Lower lobe of right lung (tissue), 2 donors: ENCODE data around the gene MYO10. TPM values are rescaled to one million over a fixed set of nuclear protein-coding genes. Genes with fewer than 3 reads are reported as not detected.

ENCODE experiments used
- ATAC-seq, 2 donors: fragments of 200-7000 bp; cut with Tn5 transposase; one replicate each; pipeline ENCODE4 v1.9.1; 2020 to 2022; ENCODE audit warnings: mild to moderate bottlenecking in 2 of 2, moderate library complexity in 2 of 2
- DNase-seq: peaks from one replicate; pipeline ENCODE4 v3.0.0-alpha.2; 2020
- H3K27ac ChIP-seq: fragments of 200-600 bp; one replicate; pipeline ENCODE4 v1.8.0; 2022
- H3K27me3 ChIP-seq: fragments of 200-600 bp; one replicate; pipeline ENCODE4 v1.8.0; 2022; ENCODE audit warnings: low read depth
- H3K36me3 ChIP-seq: fragments of 200-600 bp; one replicate; pipeline ENCODE4 v1.8.0; 2022; ENCODE audit warnings: mild to moderate bottlenecking
- H3K4me1 ChIP-seq: fragments of 200-600 bp; one replicate; pipeline ENCODE4 v1.8.0; 2022
- H3K4me3 ChIP-seq: fragments of 200-600 bp; one replicate; pipeline ENCODE4 v1.8.0; 2022; ENCODE audit warnings: mild to moderate bottlenecking
- H3K9me3 ChIP-seq: fragments of 200-600 bp; one replicate; pipeline ENCODE4 v1.8.0; 2022
- intact Hi-C: fragments of 100-400 bp; cut with DNase I; formaldehyde crosslinking; loops from one replicate; pipeline ENCODE4 v1.11.0; 2022
- total RNA-seq: library from RNA; stranded (reverse); fragmentation: NEBNext Ultra II Directional; extraction: Animal tissue kit (Norgen Biotek cat#: 25700); gene quantifications from one replicate; pipeline ENCODE4 v1.2.1, GENCODE V29; 2021
- TF ChIP-seq, protein P1 (sequence below): fragments of 200-600 bp; IDR thresholded peaks from one replicate; pipeline ENCODE4 v1.8.0; 2022; ENCODE audit warnings: antibody characterized with exemption, mild to moderate bottlenecking
- donor health status: DM: no; HTN: yes; CAD: no; lungs with severe emphysema.

MYO10 gene
- total RNA-seq, 1 donor from 2014 or later, result 51.5 TPM

- intact Hi-C loops, result no loop called here
- Histone ChIP-seq H3K27ac (peak overlapping the region; percentile 46), H3K4me1 (peaks cover 46% of the 10 kb centered on the region), H3K27me3 (no peaks in the 10 kb centered on the region), H3K9me3 (no peaks in the 10 kb centered on the region), H3K4me3 (no peak overlapping the region), H3K36me3 (no peaks in the 10 kb centered on the region)
- TF ChIP-seq, protein P1, sequence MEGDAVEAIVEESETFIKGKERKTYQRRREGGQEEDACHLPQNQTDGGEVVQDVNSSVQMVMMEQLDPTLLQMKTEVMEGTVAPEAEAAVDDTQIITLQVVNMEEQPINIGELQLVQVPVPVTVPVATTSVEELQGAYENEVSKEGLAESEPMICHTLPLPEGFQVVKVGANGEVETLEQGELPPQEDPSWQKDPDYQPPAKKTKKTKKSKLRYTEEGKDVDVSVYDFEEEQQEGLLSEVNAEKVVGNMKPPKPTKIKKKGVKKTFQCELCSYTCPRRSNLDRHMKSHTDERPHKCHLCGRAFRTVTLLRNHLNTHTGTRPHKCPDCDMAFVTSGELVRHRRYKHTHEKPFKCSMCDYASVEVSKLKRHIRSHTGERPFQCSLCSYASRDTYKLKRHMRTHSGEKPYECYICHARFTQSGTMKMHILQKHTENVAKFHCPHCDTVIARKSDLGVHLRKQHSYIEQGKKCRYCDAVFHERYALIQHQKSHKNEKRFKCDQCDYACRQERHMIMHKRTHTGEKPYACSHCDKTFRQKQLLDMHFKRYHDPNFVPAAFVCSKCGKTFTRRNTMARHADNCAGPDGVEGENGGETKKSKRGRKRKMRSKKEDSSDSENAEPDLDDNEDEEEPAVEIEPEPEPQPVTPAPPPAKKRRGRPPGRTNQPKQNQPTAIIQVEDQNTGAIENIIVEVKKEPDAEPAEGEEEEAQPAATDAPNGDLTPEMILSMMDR, result no peak
- ATAC-seq, result peak; percentile 58 to 66
- peak; percentile 55 for DNase-seq
These were observed 126.5 kb downstream of the MYO10 start for GRCh38 chr5:16809395-16810207.

DNA sequence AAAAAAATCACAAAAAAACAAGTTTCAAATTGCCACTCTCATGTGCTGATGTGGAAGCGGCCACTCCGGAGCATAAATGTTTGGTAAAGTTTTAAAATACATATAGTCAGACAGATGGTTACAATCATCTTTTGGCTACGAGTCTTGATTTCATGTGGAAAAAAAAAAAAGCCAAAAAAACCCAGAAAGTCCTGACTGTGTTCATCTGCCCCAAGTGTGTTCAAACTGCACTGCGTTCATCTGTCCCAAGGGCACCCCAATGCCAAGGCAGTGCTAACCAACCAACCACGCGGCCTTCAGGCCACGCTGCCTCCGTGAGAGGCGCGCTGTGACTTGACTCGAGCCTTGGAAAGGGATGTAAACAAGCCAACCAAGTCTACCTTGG lies 127.1 kb downstream of the MYO10 start:
- TF ChIP-seq, protein P1, result no peak
- H3K27ac ChIP-seq, result peak overlapping the region; percentile 46
- no peaks in the 10 kb centered on the region for H3K27me3 ChIP-seq
- no peaks in the 10 kb centered on the region for H3K36me3 ChIP-seq
- intact Hi-C loops, result no loop called here
- no peak for DNase-seq
- ATAC-seq, result no peak
- H3K4me1 ChIP-seq, result peaks cover 46% of the 10 kb centered on the region
- no peak overlapping the region for H3K4me3 ChIP-seq
- no peaks in the 10 kb centered on the region for H3K9me3 ChIP-seq

DNA sequence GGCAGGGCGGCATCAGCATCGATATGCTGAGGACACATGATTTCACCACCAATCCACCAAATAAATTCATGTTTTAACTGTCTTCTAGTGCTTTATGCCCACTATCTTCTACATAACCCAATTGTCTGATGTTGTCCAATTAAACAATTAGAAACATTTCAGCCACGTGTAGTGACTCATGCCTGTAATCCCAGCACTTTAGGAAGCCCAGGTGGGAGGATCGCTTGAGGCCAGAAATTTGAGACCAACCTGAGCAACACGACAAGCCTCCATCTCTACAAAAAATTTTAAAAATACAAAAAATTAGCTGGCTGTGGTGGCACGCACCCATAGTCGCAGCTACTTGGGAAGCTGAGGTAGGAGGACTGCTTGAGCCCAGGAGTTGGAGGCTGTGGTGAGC lies 128.1 kb downstream of the MYO10 start:
- intact Hi-C loops, result no loop called here
- ATAC-seq (no peak), DNase-seq (no peak)
- Histone ChIP-seq H3K27ac (peak overlapping the region; percentile 24), H3K27me3 (no peaks in the 10 kb centered on the region), H3K9me3 (no peaks in the 10 kb centered on the region), H3K4me3 (no peak overlapping the region), H3K4me1 (peaks cover 44% of the 10 kb centered on the region), H3K36me3 (no peaks in the 10 kb centered on the region)
- TF ChIP-seq, protein P1, result no peak

GRCh38 chr5:16807547-16807864 lies 128.6 kb downstream of the MYO10 start:
- H3K27me3 ChIP-seq, result no peaks in the 10 kb centered on the region
- H3K27ac ChIP-seq, result no peak overlapping the region
- ATAC-seq (no peak), DNase-seq (no peak)
- H3K4me1 ChIP-seq, result peaks cover 40% of the 10 kb centered on the region
- intact Hi-C loops, result no loop called here
- no peaks in the 10 kb centered on the region for H3K36me3 ChIP-seq
- TF ChIP-seq, protein P1, result no peak
- H3K9me3 ChIP-seq, result no peaks in the 10 kb centered on the region
- no peak overlapping the region for H3K4me3 ChIP-seq

DNA sequence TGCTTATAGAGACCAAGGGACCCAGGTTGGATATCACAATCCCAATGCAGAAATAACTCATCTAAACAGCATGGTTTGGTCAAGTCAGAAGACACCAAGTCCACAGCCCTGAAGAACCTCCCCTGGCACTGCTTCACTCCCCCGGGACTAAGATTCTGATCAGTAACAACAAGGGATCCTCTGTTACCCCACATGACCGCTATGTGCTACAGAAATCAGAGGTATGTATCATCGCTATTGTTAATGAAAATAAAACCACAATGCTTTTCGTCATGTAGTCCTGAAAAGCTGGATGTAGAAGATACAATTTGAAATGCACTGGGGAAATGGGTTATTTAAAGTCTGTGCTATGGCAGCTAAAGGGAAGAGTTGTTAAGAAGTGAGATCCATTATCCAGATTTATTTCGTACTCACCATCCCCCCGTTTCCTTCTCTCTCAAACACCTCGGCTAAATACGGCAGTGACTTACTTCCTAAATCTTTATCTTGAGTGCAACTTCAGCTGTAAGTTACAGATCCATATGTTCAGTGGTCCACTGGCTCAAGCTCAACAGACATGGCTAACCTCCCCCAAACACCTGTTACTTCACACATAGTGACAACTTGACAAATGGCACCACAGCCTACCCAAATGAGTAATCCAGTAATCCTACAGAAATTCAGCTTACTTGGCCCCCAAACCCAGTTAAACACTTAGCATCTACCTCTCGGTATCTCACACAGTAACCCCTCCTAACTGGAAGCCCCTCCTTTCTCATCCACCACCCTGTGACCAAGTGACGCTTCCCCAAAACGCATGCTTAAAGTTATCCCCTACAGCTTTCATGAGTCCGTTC lies 129.2 kb downstream of the MYO10 start:
- intact Hi-C loops, result no loop called here
- H3K27me3 ChIP-seq, result no peaks in the 10 kb centered on the region
- peaks cover 34% of the 10 kb centered on the region for H3K4me1 ChIP-seq
- H3K9me3 ChIP-seq, result no peaks in the 10 kb centered on the region
- ATAC-seq (no peak), DNase-seq (no peak)
- TF ChIP-seq, protein P1, result no peak
- no peak overlapping the region for H3K4me3 ChIP-seq
- no peaks in the 10 kb centered on the region for H3K36me3 ChIP-seq
- H3K27ac ChIP-seq, result no peak overlapping the region
